ENCODE results near the gene PGA5.

- TF ChIP-seq EZH2phosphoT487 (conservative IDR thresholded peaks at IDR 0.05; ENCODE audit: low read length) (no peak), CTCF (IDR thresholded peaks at IDR 0.05; ENCODE audit: insufficient read depth, low read length, poor library complexity, severe bottlenecking) (no peak)
Observed at GRCh38 chr11:61201476-61201875, 39.5 kb upstream of the PGA5 start.

All from SU-DHL-6 (cell line).